ENCODE measurements around the gene GSG1L2.

- TF ChIP-seq POLR2AphosphoS5 (IDR thresholded peaks at IDR 0.05; ENCODE audit: low read depth) (no peak), CREB1 (CRISPR knock-in tag; IDR thresholded peaks at IDR 0.05; ENCODE audit: low read depth) (no peak)
These were observed 33.3 kb downstream of the GSG1L2 start for GRCh38 chr17:9788601-9789000.

All from GM23338 (cell line).